ENCODE measurements around the gene GPC1. TPM values are rescaled to one million over a fixed set of nuclear protein-coding genes. Genes with fewer than 3 reads are reported as not detected.

GPC1 gene
- total and polyA plus RNA-seq, 2 donors (not counting 1 experiment from before 2014, with no cell fraction given) = 1.2 to 3.3 TPM

GRCh38 chr2:240429341-240429871 is 6.1 kb upstream of the GPC1 start:
- Histone ChIP-seq H3K27ac (ENCODE audit: low read length in 2 of 2) (no peak overlapping the region), H3K4me2 (replicated peaks; ENCODE audit: low read depth, low read length, poor library complexity, severe bottlenecking) (no peak overlapping the region), H2AFZ (ENCODE audit: insufficient read depth, low read depth, low read length, poor library complexity, severe bottlenecking) (no peak overlapping the region), H3K27me3 (replicated peaks in 1 of 4; ENCODE audit: control extremely low read depth in 1 of 4, control insufficient read depth in 3 of 4, insufficient read depth in 4 of 4, low read length in 3 of 4) (peaks cover 0 to 9% (median 2%) of the 10 kb centered on the region in 4 experiments), H3K4me1 (ENCODE audit: control insufficient read depth in 2 of 2, insufficient read depth in 2 of 2, low read length in 2 of 2) (peaks cover 0 to under 1% of the 10 kb centered on the region in 2 donors), H3K4me3 (ENCODE audit: control extremely low read depth in 1 of 5, extremely low read depth in 1 of 5, insufficient read depth in 1 of 5, low read depth in 2 of 5, low read length in 4 of 5) (no peak overlapping the region), H3K79me2 (ENCODE audit: control insufficient read depth, insufficient read depth, low read length) (no peaks in the 10 kb centered on the region), H3K36me3 (replicated peaks in 1 of 2; ENCODE audit: control extremely low read depth in 1 of 2, control insufficient read depth in 1 of 2, extremely low read depth in 1 of 2, insufficient read depth in 2 of 2, low read length in 1 of 2) (no peaks in the 10 kb centered on the region), H3K9ac (ENCODE audit: low read length) (no peak overlapping the region), H4K20me1 (ENCODE audit: control insufficient read depth, insufficient read depth, low read length, poor library complexity, severe bottlenecking) (no peaks in the 10 kb centered on the region), H3K9me3 (ENCODE audit: control extremely low read depth in 1 of 3, control insufficient read depth in 2 of 3, insufficient read depth in 1 of 3, low read length in 2 of 3) (peaks cover 0 to 29% (median 0%) of the 10 kb centered on the region in 3 donors)
- Mint-ChIP-seq H3K9me3 (ENCODE audit: insufficient read depth) (peaks cover 3% of the 10 kb centered on the region), H3K27me3 (peaks cover 5% of the 10 kb centered on the region), H3K27ac (no peak overlapping the region), H3K4me1 (no peaks in the 10 kb centered on the region), H3K4me3 (no peak overlapping the region)
- TF ChIP-seq EZH2 (IDR thresholded peaks at IDR 0.05; ENCODE audit: borderline replicate concordance, insufficient read depth, low read depth, low read length, poor library complexity, severe bottlenecking) (no peak), CTCF (IDR thresholded peaks at IDR 0.05) (no peak)
- ChIA-PET POLR2A (no interaction called here), CTCF (no interaction called here)
- no peak for ATAC-seq (ENCODE audit: low read depth)
- 79% methylated on average over 10 of the region's 10 CpGs for WGBS (ENCODE audit: insufficient coverage)
- intact Hi-C loops (cut with micrococcal nuclease) = no loop called here
- no peak for DNase-seq

- Histone ChIP-seq H3K9me3 (ENCODE audit: control extremely low read depth in 1 of 3, control insufficient read depth in 2 of 3, insufficient read depth in 1 of 3, low read length in 2 of 3) (peaks cover 0 to 23% (median 0%) of the 10 kb centered on the region in 3 donors), H3K36me3 (replicated peaks in 1 of 2; ENCODE audit: control extremely low read depth in 1 of 2, control insufficient read depth in 1 of 2, extremely low read depth in 1 of 2, insufficient read depth in 2 of 2, low read length in 1 of 2) (no peaks in the 10 kb centered on the region), H3K27me3 (replicated peaks in 1 of 4; ENCODE audit: control extremely low read depth in 1 of 4, control insufficient read depth in 3 of 4, insufficient read depth in 4 of 4, low read length in 3 of 4) (peaks cover 0 to 12% (median 2%) of the 10 kb centered on the region in 4 experiments), H4K20me1 (ENCODE audit: control insufficient read depth, insufficient read depth, low read length, poor library complexity, severe bottlenecking) (no peaks in the 10 kb centered on the region), H3K4me1 (ENCODE audit: control insufficient read depth in 2 of 2, insufficient read depth in 2 of 2, low read length in 2 of 2) (peaks cover 5% of the 10 kb centered on the region in 2 donors), H3K27ac (ENCODE audit: low read length in 2 of 2) (no peak overlapping the region), H3K9ac (ENCODE audit: low read length) (no peak overlapping the region), H2AFZ (ENCODE audit: insufficient read depth, low read depth, low read length, poor library complexity, severe bottlenecking) (no peak overlapping the region), H3K79me2 (ENCODE audit: control insufficient read depth, insufficient read depth, low read length) (no peaks in the 10 kb centered on the region), H3K4me2 (replicated peaks; ENCODE audit: low read depth, low read length, poor library complexity, severe bottlenecking) (no peak overlapping the region), H3K4me3 (ENCODE audit: control extremely low read depth in 1 of 5, extremely low read depth in 1 of 5, insufficient read depth in 1 of 5, low read depth in 2 of 5, low read length in 4 of 5) (no peak overlapping the region)
- ChIA-PET CTCF (no interaction called here), POLR2A (no interaction called here)
- Mint-ChIP-seq H3K4me3 (no peak overlapping the region), H3K4me1 (peaks cover 2% of the 10 kb centered on the region), H3K27ac (no peak overlapping the region), H3K9me3 (ENCODE audit: insufficient read depth) (peaks cover 3% of the 10 kb centered on the region), H3K27me3 (peaks cover 5% of the 10 kb centered on the region)
- DNase-seq (no peak), ATAC-seq (ENCODE audit: low read depth) (no peak)
- intact Hi-C loops (cut with micrococcal nuclease) = loop anchor here (10.0 kb wide), 1 partner anchor 405 kb away; the partner anchor contains the start of gene NDUFA10
- 85% methylated on average over 13 of the region's 14 CpGs for WGBS (ENCODE audit: insufficient coverage)
- TF ChIP-seq EZH2 (IDR thresholded peaks at IDR 0.05; ENCODE audit: borderline replicate concordance, insufficient read depth, low read depth, low read length, poor library complexity, severe bottlenecking) (no peak), CTCF (IDR thresholded peaks at IDR 0.05) (no peak)
These were observed 5.5 kb upstream of the GPC1 start for GRCh38 chr2:240429872-240430491.
